Pulmonary artery endothelial cell (primary cell): Measurements from ENCODE around the gene ELF3. TPM values are rescaled to one million over a fixed set of nuclear protein-coding genes. Genes with fewer than 3 reads are reported as not detected.

Source experiments
- total RNA-seq: library from RNA; depleted of rRNA; stranded (reverse); fragments of >200 nt; gene quantifications from 2 replicates; pipeline ENCODE4 v1.2.3, GENCODE V29; 2014

The ELF3 gene
- total RNA-seq, 1 donor from 2014 or later, result 0.07 TPM

Other genes starting within 250 kb of the ELF3 start
- gene IPO9, start 181.4 kb upstream of the ELF3 start, total RNA-seq, result 24.9 and 37.7 TPM in 2 replicates
- gene SHISA4, start 121.7 kb upstream of the ELF3 start, total RNA-seq, result 10.1 and 10.4 TPM in 2 replicates
- gene LMOD1, start 64.0 kb upstream of the ELF3 start, total RNA-seq, result under 0.01 and 0.07 TPM in 2 replicates
- 82.8 and 108 TPM in 2 replicates for gene TIMM17A, start 55.1 kb upstream of the ELF3 start, total RNA-seq
- 53.5 and 55.4 TPM in 2 replicates for gene RNPEP, start 27.9 kb upstream of the ELF3 start, total RNA-seq
- gene GPR37L1, start 112.3 kb downstream of the ELF3 start, total RNA-seq, result not detected in 2 replicates
- 28.1 and 29.5 TPM in 2 replicates for gene ARL8A, start 134.2 kb downstream of the ELF3 start, total RNA-seq
- gene PTPN7, start 150.0 kb downstream of the ELF3 start, total RNA-seq, result 0.40 TPM in 1 of 2 replicates, not detected in the other
- gene LGR6, start 183.2 kb downstream of the ELF3 start, total RNA-seq, result not detected in 2 replicates